ENCODE measurements around the gene EMSY.

DNA sequence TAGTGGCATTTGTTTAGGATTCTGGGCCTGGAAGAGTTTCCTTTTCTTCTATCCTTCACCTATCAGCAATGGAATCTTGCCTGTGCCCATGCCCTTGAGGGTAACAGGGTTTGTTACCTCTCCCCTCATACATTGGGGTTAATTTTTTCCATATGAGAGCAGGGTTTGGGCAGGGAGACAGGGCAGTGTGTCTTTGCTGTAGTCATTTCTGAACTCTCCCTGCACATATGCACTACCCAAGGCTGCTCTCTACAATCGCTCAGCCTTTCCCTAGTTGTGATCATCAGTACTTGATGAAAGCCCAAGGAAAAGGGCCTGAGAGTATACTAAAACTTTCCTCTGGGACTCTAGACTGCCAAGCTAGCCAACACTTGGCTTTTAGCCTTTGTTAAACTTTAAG lies 130.1 kb downstream of the EMSY start:
- TF ChIP-seq, protein P1, sequence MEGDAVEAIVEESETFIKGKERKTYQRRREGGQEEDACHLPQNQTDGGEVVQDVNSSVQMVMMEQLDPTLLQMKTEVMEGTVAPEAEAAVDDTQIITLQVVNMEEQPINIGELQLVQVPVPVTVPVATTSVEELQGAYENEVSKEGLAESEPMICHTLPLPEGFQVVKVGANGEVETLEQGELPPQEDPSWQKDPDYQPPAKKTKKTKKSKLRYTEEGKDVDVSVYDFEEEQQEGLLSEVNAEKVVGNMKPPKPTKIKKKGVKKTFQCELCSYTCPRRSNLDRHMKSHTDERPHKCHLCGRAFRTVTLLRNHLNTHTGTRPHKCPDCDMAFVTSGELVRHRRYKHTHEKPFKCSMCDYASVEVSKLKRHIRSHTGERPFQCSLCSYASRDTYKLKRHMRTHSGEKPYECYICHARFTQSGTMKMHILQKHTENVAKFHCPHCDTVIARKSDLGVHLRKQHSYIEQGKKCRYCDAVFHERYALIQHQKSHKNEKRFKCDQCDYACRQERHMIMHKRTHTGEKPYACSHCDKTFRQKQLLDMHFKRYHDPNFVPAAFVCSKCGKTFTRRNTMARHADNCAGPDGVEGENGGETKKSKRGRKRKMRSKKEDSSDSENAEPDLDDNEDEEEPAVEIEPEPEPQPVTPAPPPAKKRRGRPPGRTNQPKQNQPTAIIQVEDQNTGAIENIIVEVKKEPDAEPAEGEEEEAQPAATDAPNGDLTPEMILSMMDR (optimal IDR thresholded peaks at IDR 0.05 in 1 of 3, IDR thresholded peaks at IDR 0.05 in 1 of 3, conservative IDR thresholded peaks at IDR 0.05 in 1 of 3; ENCODE audit: extremely low read depth in 1 of 3, insufficient read depth in 2 of 3, low read length in 3 of 3), result no peak
- no peak for TF ChIP-seq EZH2 (IDR thresholded peaks at IDR 0.05; ENCODE audit: low read length)

Measured in keratinocyte (primary cell).